OCI-LY1 (cell line): Measurements from ENCODE around the gene CD46.

Experiments
- H2AFZ ChIP-seq: fragments of 200-600 bp; sonication (generic), shearing (Covaris generic); 2 replicates; pipeline ENCODE4 v1.6.0; 2014; ENCODE audit warnings: antibody characterized with exemption, mild to moderate bottlenecking, low read length
- H3F3A ChIP-seq: fragments of 200-600 bp; sonication (generic), shearing (Covaris generic); 2 replicates; pipeline ENCODE4 v1.6.0; 2014; ENCODE audit warnings: mild to moderate bottlenecking, antibody characterized with exemption, low read length, moderate library complexity; ENCODE audit not compliant: insufficient read depth
- H3K27ac ChIP-seq: fragments of 200-600 bp; sonication (generic); 2 replicates; pipeline ENCODE4 v1.5.1; 2014; ENCODE audit warnings: low read length, mixed run types, mild to moderate bottlenecking, low read depth; ENCODE audit not compliant: poor library complexity, severe bottlenecking
- H3K27me3 ChIP-seq: fragments of 200-600 bp; sonication (generic); 2 replicates; pipeline ENCODE4 v1.6.0; 2014; ENCODE audit warnings: antibody characterized with exemption, mild to moderate bottlenecking, low read length, moderate library complexity; ENCODE audit not compliant: insufficient read depth
- H3K36me3 ChIP-seq: fragments of 200-600 bp; sonication (generic); 2 replicates; pipeline ENCODE4 v1.6.1; 2014; ENCODE audit warnings: mild to moderate bottlenecking, antibody characterized with exemption, low read length, moderate library complexity, mixed read lengths; ENCODE audit not compliant: insufficient read depth
- H3K4me1 ChIP-seq: fragments of 200-600 bp; sonication (generic); 2 replicates; pipeline ENCODE4 v1.5.1; 2014; ENCODE audit warnings: mild to moderate bottlenecking, low read length, moderate library complexity; ENCODE audit not compliant: insufficient read depth, severe bottlenecking
- H3K4me2 ChIP-seq: fragments of 200-600 bp; sonication (generic), shearing (Covaris generic); 2 replicates; pipeline ENCODE4 v1.6.1; 2014; ENCODE audit warnings: low read length
- H3K4me3 ChIP-seq: fragments of 200-600 bp; sonication (generic); 2 replicates; pipeline ENCODE4 v1.5.1; 2014; ENCODE audit warnings: low read length, low read depth, mild to moderate bottlenecking, mixed read lengths; ENCODE audit not compliant: poor library complexity, severe bottlenecking
- H3K79me2 ChIP-seq: fragments of 200-600 bp; shearing (Covaris generic); 2 replicates; pipeline ENCODE4 v1.6.1; 2016; ENCODE audit warnings: mixed run types, low read length, mixed read lengths; ENCODE audit not compliant: insufficient read depth
- H3K9ac ChIP-seq: fragments of 200-600 bp; sonication (generic), shearing (Covaris generic); 2 replicates; pipeline ENCODE4 v1.6.1; 2014; ENCODE audit warnings: mild to moderate bottlenecking, low read length, mixed read lengths
- H3K9me2 ChIP-seq: fragments of 200-600 bp; sonication (generic), shearing (Covaris generic); 2 replicates; pipeline ENCODE4 v1.6.1; 2014; ENCODE audit warnings: low read depth, mild to moderate bottlenecking, low read length, mixed read lengths
- H3K9me3 ChIP-seq: fragments of 200-600 bp; shearing (Covaris generic); 2 replicates; pipeline ENCODE4 v1.6.1; 2014; ENCODE audit warnings: low read length, mixed read lengths
- H4K20me1 ChIP-seq: fragments of 200-600 bp; sonication (generic), shearing (Covaris generic); 2 replicates; pipeline ENCODE4 v1.6.0; 2016; ENCODE audit warnings: mild to moderate bottlenecking, low read length; ENCODE audit not compliant: insufficient read depth
- CTCF ChIP-seq: fragments of 200-600 bp; sonication (generic), shearing (Covaris generic); IDR thresholded peaks from 2 replicates; pipeline ENCODE4 v1.5.1; 2017; ENCODE audit warnings: mild to moderate bottlenecking, antibody characterized with exemption, low read length, moderate library complexity, mixed read lengths
- EZH2 ChIP-seq: fragments of 200-600 bp; sonication (generic), shearing (Covaris generic); IDR thresholded peaks from 2 replicates; pipeline ENCODE4 v1.8.0; 2017; ENCODE audit warnings: borderline replicate concordance, mixed run types, mild to moderate bottlenecking, antibody characterized with exemption, low read length, moderate library complexity, mixed read lengths

Gene CD46

DNA sequence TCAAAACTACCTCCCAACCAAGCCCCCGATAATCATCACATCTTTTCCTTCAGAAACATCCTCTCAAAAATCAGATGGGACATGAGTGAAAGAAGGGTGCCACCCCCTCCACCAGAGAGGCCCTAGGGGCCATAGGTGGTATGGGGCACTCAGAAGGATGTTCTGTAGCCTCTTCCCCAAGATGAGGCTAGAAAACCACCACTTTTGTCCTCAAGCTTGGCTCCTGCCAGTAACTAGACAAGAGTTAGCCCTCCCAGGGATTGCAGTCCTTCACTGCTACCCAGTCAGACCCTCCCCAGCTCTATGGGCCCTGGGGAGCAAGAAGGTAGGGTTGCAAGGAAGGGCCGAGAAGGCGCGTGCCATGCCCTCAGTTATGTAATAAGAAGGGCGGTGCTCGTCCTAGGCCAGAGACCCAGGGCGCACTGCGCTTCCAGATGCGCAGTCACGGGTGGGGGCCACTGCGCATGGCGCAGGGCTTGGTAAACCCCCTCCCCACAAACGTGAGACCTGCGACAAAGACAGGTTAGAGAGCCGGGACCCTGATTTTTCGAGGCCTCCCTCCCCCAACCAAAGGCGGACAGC lies 69.7 kb downstream of the CD46 start:
- H3K79me2 ChIP-seq = peaks cover 61% of the 10 kb centered on the region
- no peaks in the 10 kb centered on the region for H3K9me3 ChIP-seq
- peak overlapping the region; percentile 93 for H3K9ac ChIP-seq
- peak overlapping the region; percentile 81 for H3K4me3 ChIP-seq
- no peaks in the 10 kb centered on the region for H3K27me3 ChIP-seq
- no peak overlapping the region for H2AFZ ChIP-seq
- H3K4me1 ChIP-seq = peaks cover 60% of the 10 kb centered on the region
- H3K27ac ChIP-seq = peak overlapping the region; percentile 95
- H3F3A ChIP-seq = no peaks in the 10 kb centered on the region
- H3K9me2 ChIP-seq = no peaks in the 10 kb centered on the region
- no peaks in the 10 kb centered on the region for H4K20me1 ChIP-seq
- peak overlapping the region; percentile 89 for H3K4me2 ChIP-seq
- TF ChIP-seq CTCF = peak; percentile 6; the same call in 1 of the 2 replicates
- TF ChIP-seq EZH2 = no peak
- peaks cover 47% of the 10 kb centered on the region for H3K36me3 ChIP-seq

GRCh38 chr1:207822124-207822601 lies 70.3 kb downstream of the CD46 start:
- Histone ChIP-seq H4K20me1 (no peaks in the 10 kb centered on the region), H3K9me2 (no peaks in the 10 kb centered on the region), H2AFZ (no peak overlapping the region), H3F3A (no peaks in the 10 kb centered on the region), H3K4me2 (peak overlapping the region; percentile 89), H3K4me3 (peak overlapping the region; percentile 81), H3K27ac (peak overlapping the region; percentile 95), H3K9ac (peak overlapping the region; percentile 93), H3K36me3 (peaks cover 41% of the 10 kb centered on the region), H3K4me1 (peaks cover 66% of the 10 kb centered on the region), H3K79me2 (peaks cover 57% of the 10 kb centered on the region), H3K27me3 (no peaks in the 10 kb centered on the region), H3K9me3 (no peaks in the 10 kb centered on the region)
- no peak for TF ChIP-seq CTCF
- TF ChIP-seq EZH2 = no peak

- Histone ChIP-seq H3K27me3 (no peaks in the 10 kb centered on the region), H3K9me3 (no peaks in the 10 kb centered on the region), H3K4me3 (peak overlapping the region; percentile 81), H3K9ac (peak overlapping the region; percentile 94), H3K4me2 (peak overlapping the region; percentile 89), H3F3A (no peaks in the 10 kb centered on the region), H2AFZ (no peak overlapping the region), H3K9me2 (no peaks in the 10 kb centered on the region), H3K36me3 (peaks cover 34% of the 10 kb centered on the region), H4K20me1 (no peaks in the 10 kb centered on the region), H3K79me2 (peaks cover 53% of the 10 kb centered on the region), H3K4me1 (peaks cover 66% of the 10 kb centered on the region), H3K27ac (peak overlapping the region; percentile 95)
- no peak for TF ChIP-seq EZH2
- no peak for TF ChIP-seq CTCF
Measured at GRCh38 chr1:207822602-207823451, 71.0 kb downstream of the CD46 start.
